Thyroid gland (tissue), 4 donors: Measurements from ENCODE around the gene SFSWAP.

Experiments used
- CTCF ChIP-seq, 6 experiments: fragments of 200-600 bp in 3 of 6; fragments of 450-650 bp in 3 of 6; sonication (generic) in 3 of 6; IDR thresholded peaks; one replicate each; pipeline ENCODE4 v1.5.1; 2016 to 2019; ENCODE audit warnings: antibody characterized with exemption in 6 of 6, mild to moderate bottlenecking in 2 of 6, inconsistent platforms in 1 of 6, moderate library complexity in 1 of 6
- POLR2A ChIP-seq, 2 donors: fragments of 450-650 bp; IDR thresholded peaks; one replicate each; pipeline ENCODE4 v1.6.1; 2017; ENCODE audit warnings: antibody characterized with exemption in 2 of 2, mild to moderate bottlenecking in 2 of 2, moderate library complexity in 1 of 2

DNA sequence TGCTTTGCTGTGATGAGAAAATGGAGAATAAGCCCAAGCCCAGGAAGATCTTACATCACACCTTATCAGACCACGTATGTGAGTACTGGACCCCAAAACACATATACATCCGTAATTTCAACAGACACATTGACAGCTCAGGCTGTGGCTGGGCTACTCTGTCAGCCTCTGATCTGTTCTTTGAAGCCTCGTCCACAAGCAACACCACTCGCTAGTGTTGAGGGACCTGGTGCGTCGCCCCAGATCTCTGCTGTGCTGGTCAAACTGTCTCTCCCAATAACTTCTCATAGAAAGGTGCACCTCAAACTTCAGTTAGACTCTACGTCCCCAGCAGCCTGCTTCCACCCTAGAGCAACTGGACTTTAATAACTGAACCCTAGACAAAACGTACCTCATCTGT, 10.6 kb upstream of the SFSWAP start:
- TF ChIP-seq CTCF (IDR thresholded peaks at IDR 0.05) (no peak), POLR2A (IDR thresholded peaks at IDR 0.05) (no peak)
